ENCODE data around the gene CYP4B1.
"Not testable (repeated sequence)": the region's sequence is repeated elsewhere in the genome, so short reads cannot be mapped to it uniquely, and the experiment has no call there.

GRCh38 chr1:46778456-46778855 is 20.4 kb upstream of the CYP4B1 start:
- not testable (repeated sequence) for TF ChIP-seq CTCF, POLR2A (IDR thresholded peaks at IDR 0.05)

Data from esophagus squamous epithelium (tissue), 4 donors.